ENCODE results near the gene NUP42. TPM values are rescaled to one million over a fixed set of nuclear protein-coding genes. Genes with fewer than 3 reads are reported as not detected.

Gene NUP42
- total and polyA plus RNA-seq, 10 of the 15 experiments (the other 5 are each of a cell fraction or from before 2014, with no cell fraction given) = 48.6 to 124 (median 74.3) TPM

DNA sequence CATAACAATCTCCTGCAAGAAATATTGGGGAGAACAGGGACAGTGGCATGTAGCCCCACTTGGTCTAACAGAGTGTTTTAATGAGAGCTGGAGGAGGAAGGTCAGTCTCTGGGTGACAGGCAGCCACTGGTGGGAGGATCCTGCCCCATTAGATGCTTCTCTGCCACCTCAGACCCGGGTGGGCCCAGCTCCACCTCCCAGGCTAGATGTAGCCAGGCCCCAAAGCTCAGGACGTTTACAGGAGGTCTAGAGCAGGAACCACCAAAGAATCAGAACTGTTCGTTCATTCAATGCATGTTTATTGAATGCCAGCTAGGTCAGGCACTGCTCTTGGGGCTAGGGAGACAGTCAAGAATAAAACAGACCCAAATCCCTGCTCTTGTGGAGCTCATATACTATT, 36.3 kb downstream of the NUP42 start:
- no peak overlapping the region for H3K9ac ChIP-seq (ENCODE audit: control insufficient read depth, insufficient read depth, low read length)
- ChIA-PET SMC1A (ENCODE audit: uncharacterized antibody, unreplicated experiment) (interaction anchor here (0.6 to 0.8 kb wide), 2 partner anchors 17 to 31 kb away, joined by 3 to 4 read pairs; no protein-coding TSS in a partner anchor), CTCF (interaction anchor here (0.8 to 1.1 kb wide), 2 partner anchors 24 to 56 kb away, joined by 3 read pairs; no protein-coding TSS in a partner anchor), RAD21 (ENCODE audit: unreplicated experiment) (no interaction called here), POLR2A (interaction anchor here (0.8 kb wide), 1 partner anchor 21 kb away, joined by 4 read pairs; no protein-coding TSS in a partner anchor)
- no peak overlapping the region for H3K4me3 ChIP-seq
- H3K4me2 ChIP-seq (ENCODE audit: control insufficient read depth, insufficient read depth) = no peak overlapping the region
- no peaks in the 10 kb centered on the region for H3K36me3 ChIP-seq (ENCODE audit: control insufficient read depth in 2 of 2, insufficient read depth in 2 of 2, low read length in 1 of 2)
- H3K27ac ChIP-seq (ENCODE audit: control insufficient read depth, insufficient read depth) = no peak overlapping the region
- H3K9me3 ChIP-seq (replicated peaks; ENCODE audit: control insufficient read depth, insufficient read depth, low read length) = no peaks in the 10 kb centered on the region; the same call in 2 of the 3 replicates
- intact Hi-C loops (cut with micrococcal nuclease; ENCODE audit: unreplicated experiment) (no loop called here), in situ Hi-C loops (cut with MboI) (no loop called here)
- FAIRE-seq = no peak
- H3K4me1 ChIP-seq (ENCODE audit: control insufficient read depth, insufficient read depth, low read length) = no peaks in the 10 kb centered on the region
- ATAC-seq = no peak
- 0% methylated on average over 3 of the region's 3 CpGs for WGBS (ENCODE audit: insufficient coverage, insufficient replicate concordance, low lambda C conversion rate, missing lambda C conversion rate)
- H3K27me3 ChIP-seq (replicated peaks in 1 of 2; ENCODE audit: control insufficient read depth in 2 of 2, insufficient read depth in 2 of 2, low read length in 1 of 2) = peaks cover 0 to 1% of the 10 kb centered on the region in 2 experiments; a peak in 1 of 4 replicates
- H2AFZ ChIP-seq (ENCODE audit: control insufficient read depth, low read depth, low read length) = peak overlapping the region; percentile 25; the same call in 1 of the 2 replicates
- no peak for DNase-seq (ENCODE audit: low read depth, low spot score)
- no peaks in the 10 kb centered on the region for H3K79me2 ChIP-seq (ENCODE audit: control insufficient read depth, insufficient read depth, low read length)
- BruUV-seq (replicated peaks) = no TSS peak
- H4K20me1 ChIP-seq (ENCODE audit: control insufficient read depth, insufficient read depth) = no peaks in the 10 kb centered on the region
- TF ChIP-seq POLR2A (IDR thresholded peaks at IDR 0.05; ENCODE audit: low read depth, low read length) = no peak
- TF ChIP-seq YY1 (IDR thresholded peaks at IDR 0.05; ENCODE audit: low read depth, low read length) = no peak
- TF ChIP-seq, protein P1, sequence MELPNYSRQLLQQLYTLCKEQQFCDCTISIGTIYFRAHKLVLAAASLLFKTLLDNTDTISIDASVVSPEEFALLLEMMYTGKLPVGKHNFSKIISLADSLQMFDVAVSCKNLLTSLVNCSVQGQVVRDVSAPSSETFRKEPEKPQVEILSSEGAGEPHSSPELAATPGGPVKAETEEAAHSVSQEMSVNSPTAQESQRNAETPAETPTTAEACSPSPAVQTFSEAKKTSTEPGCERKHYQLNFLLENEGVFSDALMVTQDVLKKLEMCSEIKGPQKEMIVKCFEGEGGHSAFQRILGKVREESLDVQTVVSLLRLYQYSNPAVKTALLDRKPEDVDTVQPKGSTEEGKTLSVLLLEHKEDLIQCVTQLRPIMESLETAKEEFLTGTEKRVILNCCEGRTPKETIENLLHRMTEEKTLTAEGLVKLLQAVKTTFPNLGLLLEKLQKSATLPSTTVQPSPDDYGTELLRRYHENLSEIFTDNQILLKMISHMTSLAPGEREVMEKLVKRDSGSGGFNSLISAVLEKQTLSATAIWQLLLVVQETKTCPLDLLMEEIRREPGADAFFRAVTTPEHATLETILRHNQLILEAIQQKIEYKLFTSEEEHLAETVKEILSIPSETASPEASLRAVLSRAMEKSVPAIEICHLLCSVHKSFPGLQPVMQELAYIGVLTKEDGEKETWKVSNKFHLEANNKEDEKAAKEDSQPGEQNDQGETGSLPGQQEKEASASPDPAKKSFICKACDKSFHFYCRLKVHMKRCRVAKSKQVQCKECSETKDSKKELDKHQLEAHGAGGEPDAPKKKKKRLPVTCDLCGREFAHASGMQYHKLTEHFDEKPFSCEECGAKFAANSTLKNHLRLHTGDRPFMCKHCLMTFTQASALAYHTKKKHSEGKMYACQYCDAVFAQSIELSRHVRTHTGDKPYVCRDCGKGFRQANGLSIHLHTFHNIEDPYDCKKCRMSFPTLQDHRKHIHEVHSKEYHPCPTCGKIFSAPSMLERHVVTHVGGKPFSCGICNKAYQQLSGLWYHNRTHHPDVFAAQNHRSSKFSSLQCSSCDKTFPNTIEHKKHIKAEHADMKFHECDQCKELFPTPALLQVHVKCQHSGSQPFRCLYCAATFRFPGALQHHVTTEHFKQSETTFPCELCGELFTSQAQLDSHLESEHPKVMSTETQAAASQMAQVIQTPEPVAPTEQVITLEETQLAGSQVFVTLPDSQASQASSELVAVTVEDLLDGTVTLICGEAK (IDR thresholded peaks at IDR 0.05; ENCODE audit: borderline replicate concordance) = no peak
- TF ChIP-seq ATF7 (IDR thresholded peaks at IDR 0.05; ENCODE audit: low read depth) = no peak
- no peak for TF ChIP-seq LARP7 (IDR thresholded peaks at IDR 0.05)
- no peak for TF ChIP-seq MTA3 (IDR thresholded peaks at IDR 0.05; ENCODE audit: borderline replicate concordance, low read length)
- no peak for TF ChIP-seq BCL11A (IDR thresholded peaks at IDR 0.05; ENCODE audit: low read depth, low read length)
- TF ChIP-seq CBX3 (IDR thresholded peaks at IDR 0.05; ENCODE audit: borderline replicate concordance, low read depth) = no peak
- TF ChIP-seq KLF5 (IDR thresholded peaks at IDR 0.05; ENCODE audit: partially characterized antibody) = no peak
- TF ChIP-seq NR2C2 (IDR thresholded peaks at IDR 0.05; ENCODE audit: borderline replicate concordance, control insufficient read depth, insufficient read length, low read depth) = no peak
- no peak for TF ChIP-seq ZZZ3 (IDR thresholded peaks at IDR 0.05; ENCODE audit: control insufficient read depth, insufficient read length, low read depth)
- no peak for TF ChIP-seq ZNF592 (IDR thresholded peaks at IDR 0.05)
- no peak for TF ChIP-seq CREM (IDR thresholded peaks at IDR 0.05; ENCODE audit: low read depth)
- TF ChIP-seq, protein P2, sequence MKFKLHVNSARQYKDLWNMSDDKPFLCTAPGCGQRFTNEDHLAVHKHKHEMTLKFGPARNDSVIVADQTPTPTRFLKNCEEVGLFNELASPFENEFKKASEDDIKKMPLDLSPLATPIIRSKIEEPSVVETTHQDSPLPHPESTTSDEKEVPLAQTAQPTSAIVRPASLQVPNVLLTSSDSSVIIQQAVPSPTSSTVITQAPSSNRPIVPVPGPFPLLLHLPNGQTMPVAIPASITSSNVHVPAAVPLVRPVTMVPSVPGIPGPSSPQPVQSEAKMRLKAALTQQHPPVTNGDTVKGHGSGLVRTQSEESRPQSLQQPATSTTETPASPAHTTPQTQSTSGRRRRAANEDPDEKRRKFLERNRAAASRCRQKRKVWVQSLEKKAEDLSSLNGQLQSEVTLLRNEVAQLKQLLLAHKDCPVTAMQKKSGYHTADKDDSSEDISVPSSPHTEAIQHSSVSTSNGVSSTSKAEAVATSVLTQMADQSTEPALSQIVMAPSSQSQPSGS (IDR thresholded peaks at IDR 0.05; ENCODE audit: low read length) = no peak
- no peak for TF ChIP-seq EGR1 (IDR thresholded peaks at IDR 0.05; ENCODE audit: borderline replicate concordance in 1 of 2, low read depth in 2 of 2, low read length in 2 of 2)
- TF ChIP-seq IRF4 (IDR thresholded peaks at IDR 0.05; ENCODE audit: low read depth, low read length) = no peak
- no peak for TF ChIP-seq TCF7 (IDR thresholded peaks at IDR 0.05; ENCODE audit: borderline replicate concordance)
